Measurements from ENCODE around the gene COG4.

COG4 gene

GRCh38 chr16:70478912-70479341 lies 44.4 kb downstream of the COG4 start:
- no peak for TF ChIP-seq CTCF (IDR thresholded peaks at IDR 0.05; ENCODE audit: extremely low read depth, missing control alignments)
- DNase-seq (ENCODE audit: low spot score): no peak

- no peak for DNase-seq (ENCODE audit: low spot score)
- TF ChIP-seq CTCF (IDR thresholded peaks at IDR 0.05; ENCODE audit: extremely low read depth, missing control alignments): no peak
These were observed 45.2 kb downstream of the COG4 start for GRCh38 chr16:70478169-70478568.

DNA sequence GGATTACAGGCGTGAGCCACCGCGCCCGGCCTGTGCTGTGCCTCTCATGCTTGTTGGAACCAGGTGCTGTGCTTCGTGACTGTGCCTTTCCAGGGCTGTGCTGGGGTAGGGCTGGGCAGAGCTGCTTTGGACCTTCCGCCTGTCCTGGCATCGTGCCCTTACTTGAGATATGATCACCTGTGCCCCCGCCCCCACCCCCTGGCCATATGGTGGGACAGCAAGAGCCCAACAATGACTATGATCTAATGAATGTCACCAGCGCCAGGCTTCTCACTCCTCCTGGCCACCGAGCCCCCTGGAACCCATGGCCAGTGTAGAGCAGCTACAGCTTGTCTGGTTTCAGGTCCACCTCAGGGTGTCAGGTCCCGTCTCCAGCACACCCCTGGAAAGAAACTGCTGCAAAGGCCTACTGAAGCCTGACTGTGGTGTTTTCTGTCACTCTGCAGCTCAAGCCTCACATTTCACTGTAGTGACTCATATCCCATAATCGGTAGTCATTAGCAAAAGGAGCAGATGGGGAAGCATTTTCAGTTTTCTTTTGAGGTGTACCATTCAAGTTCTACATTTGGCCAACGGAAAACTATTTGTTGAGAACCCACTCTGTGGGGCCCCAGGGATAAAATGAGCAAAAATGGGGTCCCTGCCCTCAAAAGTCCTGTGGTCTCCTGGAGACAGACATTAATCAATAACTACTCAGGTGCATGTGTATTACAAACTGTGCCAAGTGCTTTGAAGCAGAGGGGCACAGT lies 46.9 kb downstream of the COG4 start:
- TF ChIP-seq CTCF (IDR thresholded peaks at IDR 0.05; ENCODE audit: extremely low read depth, missing control alignments): no peak
- peak; percentile 96 for DNase-seq (ENCODE audit: low spot score)

DNA sequence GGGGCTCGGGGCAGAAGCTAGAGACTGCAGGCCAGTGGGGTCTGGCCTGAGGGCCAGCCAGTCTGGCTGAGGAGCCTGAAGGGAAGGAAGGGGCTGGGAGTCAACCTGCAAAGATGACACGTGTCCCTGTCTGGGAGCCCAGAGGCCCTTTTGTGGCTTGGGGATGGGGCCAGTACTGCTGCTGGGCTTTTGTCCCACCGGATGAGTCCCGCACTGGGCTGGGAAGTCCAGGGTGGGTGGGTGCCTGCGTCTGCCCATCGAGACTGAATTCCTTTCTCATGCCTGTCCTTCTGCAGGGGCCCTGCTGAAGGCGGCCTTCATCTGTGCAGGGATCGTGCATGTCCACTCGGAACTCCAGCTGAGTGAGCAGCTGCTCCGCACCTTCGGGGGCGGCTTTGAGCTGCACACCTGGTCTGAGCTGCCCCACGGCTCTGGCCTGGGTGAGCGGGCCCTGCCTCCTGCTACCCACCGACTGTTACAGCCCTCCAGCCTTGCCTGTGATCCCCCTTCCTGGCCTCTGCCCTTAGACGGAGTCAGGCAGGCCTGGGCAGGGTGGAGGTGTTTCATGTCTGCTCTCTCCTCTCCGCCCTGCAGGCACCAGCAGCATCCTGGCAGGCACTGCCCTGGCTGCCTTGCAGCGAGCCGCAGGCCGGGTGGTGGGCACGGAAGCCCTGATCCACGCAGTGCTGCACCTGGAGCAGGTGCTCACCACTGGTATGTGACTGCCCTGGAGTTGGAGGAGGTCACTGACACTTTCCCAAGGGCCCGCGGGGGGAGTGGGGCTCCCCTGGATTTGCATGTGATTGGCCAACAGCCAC lies 48.1 kb downstream of the COG4 start:
- no peak for DNase-seq (ENCODE audit: low spot score)
- no peak for TF ChIP-seq CTCF (IDR thresholded peaks at IDR 0.05; ENCODE audit: extremely low read depth, missing control alignments)

DNA sequence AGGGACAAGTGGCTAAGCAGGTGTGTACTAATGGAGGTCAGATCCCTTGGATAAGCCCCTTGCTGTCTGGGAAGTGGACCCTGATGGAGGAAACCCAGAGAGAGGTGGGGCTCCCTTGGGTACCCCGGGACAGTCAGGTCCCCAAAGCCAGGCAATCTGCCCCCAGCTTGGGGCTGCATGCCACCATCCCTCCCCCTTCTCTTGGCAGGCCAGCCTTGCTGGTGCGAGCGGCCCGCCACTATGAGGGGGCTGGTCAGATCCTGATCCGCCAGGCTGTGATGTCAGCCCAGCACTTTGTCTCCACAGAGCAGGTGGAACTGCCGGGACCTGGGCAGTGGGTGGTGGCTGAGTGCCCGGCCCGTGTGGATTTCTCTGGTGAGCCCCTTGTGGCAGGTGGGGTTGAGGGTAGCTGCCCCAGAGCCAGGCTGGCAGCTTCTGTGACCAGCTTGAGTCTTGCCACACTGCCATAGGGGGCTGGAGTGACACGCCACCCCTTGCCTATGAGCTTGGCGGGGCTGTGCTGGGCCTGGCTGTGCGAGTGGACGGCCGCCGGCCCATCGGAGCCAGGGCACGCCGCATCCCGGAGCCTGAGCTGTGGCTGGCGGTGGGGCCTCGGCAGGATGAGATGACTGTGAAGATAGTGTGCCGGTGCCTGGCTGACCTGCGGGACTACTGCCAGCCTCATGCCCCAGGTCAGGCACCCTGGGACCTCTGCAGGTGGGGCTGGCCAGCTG lies 48.9 kb downstream of the COG4 start:
- DNase-seq (ENCODE audit: low spot score): no peak
- no peak for TF ChIP-seq CTCF (IDR thresholded peaks at IDR 0.05; ENCODE audit: extremely low read depth, missing control alignments)

GRCh38 chr16:70473446-70474319 lies 49.7 kb downstream of the COG4 start:
- DNase-seq (ENCODE audit: low spot score): no peak
- no peak for TF ChIP-seq CTCF (IDR thresholded peaks at IDR 0.05; ENCODE audit: extremely low read depth, missing control alignments)
